Measurements from ENCODE around the gene CD101. TPM values are rescaled to one million over a fixed set of nuclear protein-coding genes. Genes with fewer than 3 reads are reported as not detected.

Gene CD101
- total and polyA plus RNA-seq, 2 experiments from 2014 or later: 1.2 to 1.3 TPM

GRCh38 chr1:116982319-116983004 lies 19.1 kb upstream of the CD101 start:
- peak; percentile 86 for ATAC-seq
- no peaks in the 10 kb centered on the region for H3K9me2 ChIP-seq (ENCODE audit: insufficient read depth)
- no peak overlapping the region for H3K4me2 ChIP-seq
- Mint-ChIP-seq H3K4me1 (peaks cover 10% of the 10 kb centered on the region), H3K27me3 (ENCODE audit: insufficient read depth, low read depth, poor library complexity) (peaks cover 2% of the 10 kb centered on the region), H3K4me3 (no peak overlapping the region), H3K27ac (no peak overlapping the region; the same call in 1 of the 2 replicates), H3K36me3 (ENCODE audit: low read depth) (peaks cover 29% of the 10 kb centered on the region), H3K9me3 (peaks cover 3% of the 10 kb centered on the region; the same call in 1 of the 3 replicates)
- no peaks in the 10 kb centered on the region; the same call in 1 of the 2 replicates for H3K79me2 ChIP-seq (replicated peaks; ENCODE audit: insufficient read depth)
- 0 out of 2 replicates have a peak, but pooled peaks cover 4% of the 10 kb centered on the region for H4K20me1 ChIP-seq (replicated peaks; ENCODE audit: insufficient read depth)
- no peak overlapping the region for H3K27ac ChIP-seq (ENCODE audit: low read depth)
- DNase-seq (ENCODE audit: low spot score): peak; percentile 55
- no peak for TF ChIP-seq ZNF114 (CRISPR knock-in tag; IDR thresholded peaks at IDR 0.05)
- peak; percentile 11 to 40; a peak in 2 of 4 replicates for TF ChIP-seq CTCF (conservative IDR thresholded peaks at IDR 0.05; ENCODE audit: low read depth in 2 of 2)
- no peak for TF ChIP-seq STAT1 (IDR thresholded peaks at IDR 0.05; ENCODE audit: unreplicated experiment)
- no peak for TF ChIP-seq JUNB (IDR thresholded peaks at IDR 0.05; ENCODE audit: unreplicated experiment)
- no peak for TF ChIP-seq NANOG (IDR thresholded peaks at IDR 0.05; ENCODE audit: borderline replicate concordance)
- H3K4me1 ChIP-seq (ENCODE audit: insufficient read depth): no peaks in the 10 kb centered on the region
- H3K36me3 ChIP-seq (ENCODE audit: insufficient read depth): no peaks in the 10 kb centered on the region
- no peak overlapping the region for H2AFZ ChIP-seq
- no peaks in the 10 kb centered on the region for H3F3A ChIP-seq (replicated peaks; ENCODE audit: low read depth)
- H3K4me3 ChIP-seq: no peak overlapping the region
- no peaks in the 10 kb centered on the region for H3K27me3 ChIP-seq (ENCODE audit: insufficient read depth)

- no peaks in the 10 kb centered on the region for H3K9me2 ChIP-seq (ENCODE audit: insufficient read depth)
- no peaks in the 10 kb centered on the region; the same call in 1 of the 2 replicates for H3K79me2 ChIP-seq (replicated peaks; ENCODE audit: insufficient read depth)
- H2AFZ ChIP-seq: no peak overlapping the region
- H3K27me3 Mint-ChIP-seq (ENCODE audit: insufficient read depth, low read depth, poor library complexity): peaks cover 2% of the 10 kb centered on the region
- H3K4me2 ChIP-seq: no peak overlapping the region
- H3K4me1 Mint-ChIP-seq: peaks cover 12% of the 10 kb centered on the region
- no peaks in the 10 kb centered on the region for H3F3A ChIP-seq (replicated peaks; ENCODE audit: low read depth)
- no peak overlapping the region for H3K4me3 ChIP-seq
- no peak for TF ChIP-seq POLR2AphosphoS5 (IDR thresholded peaks at IDR 0.05; ENCODE audit: low read depth)
- no peak for TF ChIP-seq EZH2 (IDR thresholded peaks at IDR 0.05; ENCODE audit: low read depth, unreplicated experiment)
- no peak for TF ChIP-seq CREB1 (CRISPR knock-in tag; IDR thresholded peaks at IDR 0.05; ENCODE audit: low read depth)
- no peak for TF ChIP-seq ZNF114 (CRISPR knock-in tag; IDR thresholded peaks at IDR 0.05)
- no peaks in the 10 kb centered on the region for H3K36me3 ChIP-seq (ENCODE audit: insufficient read depth)
- H3K4me3 Mint-ChIP-seq: no peak overlapping the region
- H3K4me1 ChIP-seq (ENCODE audit: insufficient read depth): no peaks in the 10 kb centered on the region
- H3K27ac Mint-ChIP-seq: no peak overlapping the region
- 0 out of 2 replicates have a peak, but pooled peaks cover 4% of the 10 kb centered on the region for H4K20me1 ChIP-seq (replicated peaks; ENCODE audit: insufficient read depth)
- H3K27ac ChIP-seq (ENCODE audit: low read depth): no peak overlapping the region
- DNase-seq (ENCODE audit: low spot score) (peak; percentile 5), ATAC-seq (peak; percentile 45)
- H3K9me3 Mint-ChIP-seq: no peaks in the 10 kb centered on the region; the same call in 2 of the 3 replicates
- H3K27me3 ChIP-seq (ENCODE audit: insufficient read depth): no peaks in the 10 kb centered on the region
- peaks cover 29% of the 10 kb centered on the region for H3K36me3 Mint-ChIP-seq (ENCODE audit: low read depth)
Observed at GRCh38 chr1:116983112-116983511, 18.4 kb upstream of the CD101 start.

GRCh38 chr1:116983678-116984077 lies 17.9 kb upstream of the CD101 start:
- H4K20me1 ChIP-seq (replicated peaks; ENCODE audit: insufficient read depth): 0 out of 2 replicates have a peak, but pooled peaks cover 4% of the 10 kb centered on the region
- H3K79me2 ChIP-seq (replicated peaks; ENCODE audit: insufficient read depth): no peaks in the 10 kb centered on the region; the same call in 1 of the 2 replicates
- no peaks in the 10 kb centered on the region for H3K4me1 ChIP-seq (ENCODE audit: insufficient read depth)
- H3K9me3 Mint-ChIP-seq: no peaks in the 10 kb centered on the region; the same call in 2 of the 3 replicates
- no peaks in the 10 kb centered on the region for H3K36me3 ChIP-seq (ENCODE audit: insufficient read depth)
- H3K4me1 Mint-ChIP-seq: peaks cover 12% of the 10 kb centered on the region
- ATAC-seq (no peak), DNase-seq (ENCODE audit: low spot score) (no peak)
- peaks cover 2% of the 10 kb centered on the region for H3K27me3 Mint-ChIP-seq (ENCODE audit: insufficient read depth, low read depth, poor library complexity)
- H2AFZ ChIP-seq: no peak overlapping the region
- H3K27me3 ChIP-seq (ENCODE audit: insufficient read depth): no peaks in the 10 kb centered on the region
- no peak overlapping the region for H3K27ac Mint-ChIP-seq
- no peak overlapping the region for H3K4me3 Mint-ChIP-seq
- H3K9me2 ChIP-seq (ENCODE audit: insufficient read depth): no peaks in the 10 kb centered on the region
- no peak overlapping the region for H3K4me3 ChIP-seq
- no peak overlapping the region for H3K4me2 ChIP-seq
- no peaks in the 10 kb centered on the region for H3F3A ChIP-seq (replicated peaks; ENCODE audit: low read depth)
- no peak overlapping the region for H3K27ac ChIP-seq (ENCODE audit: low read depth)
- H3K36me3 Mint-ChIP-seq (ENCODE audit: low read depth): peaks cover 29% of the 10 kb centered on the region
- TF ChIP-seq ZNF114 (CRISPR knock-in tag; IDR thresholded peaks at IDR 0.05) (no peak), CTCF (conservative IDR thresholded peaks at IDR 0.05; ENCODE audit: low read depth in 2 of 2) (no peak), POLR2AphosphoS5 (IDR thresholded peaks at IDR 0.05; ENCODE audit: low read depth) (no peak), ETS1 (IDR thresholded peaks at IDR 0.05) (no peak)

Measured in GM23338 (cell line).